VCaP (cell line): ENCODE data around the gene KCND3.
"Not testable (repeated sequence)": the region's sequence is repeated elsewhere in the genome, so short reads cannot be mapped to it uniquely, and the experiment has no call there.

Experiments
- H3K27ac ChIP-seq: fragments of 450-650 bp; 2 replicates; pipeline ENCODE4 v1.5.1; 2017
- CTCF ChIP-seq: fragments of 450-650 bp; conservative IDR thresholded peaks from 2 replicates; pipeline ENCODE4 v1.5.1; 2017; ENCODE audit warnings: mild to moderate bottlenecking, moderate library complexity

KCND3 gene

GRCh38 chr1:111802984-111803383 lies 186.5 kb downstream of the KCND3 start:
- TF ChIP-seq CTCF, result no peak
- no peak overlapping the region for H3K27ac ChIP-seq

DNA sequence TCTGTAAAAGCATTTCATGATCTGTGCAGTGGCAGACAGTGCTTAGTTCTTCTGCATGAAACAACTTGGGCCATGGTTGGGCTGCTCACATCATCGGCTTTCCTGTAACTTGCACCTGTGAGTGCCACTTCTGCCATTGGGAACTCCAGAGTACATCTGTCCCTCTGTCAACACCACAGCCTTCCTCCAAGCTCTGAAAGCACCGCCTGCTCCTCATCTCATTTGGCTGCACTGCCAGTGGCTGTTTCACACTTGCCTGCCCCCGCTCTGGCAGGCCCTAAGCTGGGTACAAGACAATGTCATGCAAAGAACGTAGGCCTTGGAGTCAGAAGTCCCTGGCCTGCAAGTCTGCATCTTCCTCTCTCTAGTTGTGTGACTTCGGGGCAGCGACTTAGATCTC lies 187.4 kb downstream of the KCND3 start:
- H3K27ac ChIP-seq, result no peak overlapping the region
- no peak for TF ChIP-seq CTCF

DNA sequence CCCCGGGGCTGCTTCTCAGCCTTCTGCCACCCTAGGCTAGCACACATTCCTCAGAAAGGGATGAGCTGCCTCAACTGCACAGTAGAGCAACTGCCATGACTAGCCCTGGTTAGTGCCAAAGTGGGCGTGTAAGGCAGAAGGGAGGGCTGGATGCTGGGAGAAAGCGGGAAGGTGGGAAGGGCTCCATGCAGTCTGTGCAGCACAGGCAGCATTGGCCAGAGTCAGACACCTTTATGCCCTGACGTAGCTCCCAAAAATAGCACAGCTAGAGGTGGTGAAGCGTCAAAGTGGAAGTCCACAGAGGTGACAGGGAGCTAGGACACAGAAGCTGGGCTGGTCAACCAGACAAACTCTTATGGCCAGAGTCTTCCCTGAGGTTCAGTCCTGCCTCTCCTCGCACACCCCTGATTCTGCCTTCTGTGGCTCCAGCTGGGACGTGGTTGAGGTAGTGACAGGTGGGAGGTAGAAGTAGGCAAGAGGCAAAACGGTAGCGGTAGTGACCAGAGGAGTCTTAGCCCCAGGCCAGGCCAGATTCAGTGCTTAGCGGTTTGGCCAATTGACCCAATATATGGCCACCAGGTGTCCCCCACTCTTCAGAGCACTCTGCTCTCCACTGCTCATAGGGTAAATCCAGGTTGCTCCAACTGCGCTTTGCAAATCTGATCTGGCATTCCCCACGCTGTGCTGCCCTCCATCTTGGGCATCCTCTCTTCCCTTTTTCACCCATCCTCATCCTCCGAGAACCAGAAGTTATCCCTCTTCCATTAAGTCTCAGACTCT lies 188.2 kb downstream of the KCND3 start:
- TF ChIP-seq CTCF, result no peak
- no peak overlapping the region for H3K27ac ChIP-seq

- not testable (repeated sequence) for H3K27ac ChIP-seq
Measured at GRCh38 chr1:111799722-111800121, 189.7 kb downstream of the KCND3 start.

GRCh38 chr1:111798580-111798979 lies 190.9 kb downstream of the KCND3 start:
- no peak for TF ChIP-seq CTCF
- no peak overlapping the region for H3K27ac ChIP-seq

GRCh38 chr1:111795401-111795800 lies 194.1 kb downstream of the KCND3 start:
- H3K27ac ChIP-seq, result no peak overlapping the region
- TF ChIP-seq CTCF, result no peak

DNA sequence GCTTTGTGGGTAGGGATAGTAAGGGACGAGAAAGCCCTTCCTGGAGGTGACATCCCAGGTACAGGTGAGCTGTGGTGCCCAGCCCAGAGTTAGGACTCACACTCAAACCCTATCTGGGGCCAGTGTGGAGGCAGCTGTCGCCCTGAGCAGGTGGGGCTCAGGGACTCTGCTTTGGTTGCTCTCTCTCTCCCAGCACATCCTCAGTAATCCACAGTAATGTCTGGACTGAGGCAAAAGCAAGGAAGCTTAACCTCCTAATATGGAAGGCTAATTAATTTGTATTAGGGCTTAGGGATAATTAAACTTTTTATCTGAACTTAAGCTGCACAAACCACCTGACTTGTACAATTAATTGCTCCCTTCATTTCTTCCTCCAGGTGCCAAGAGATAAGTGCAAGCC lies 195.5 kb downstream of the KCND3 start:
- TF ChIP-seq CTCF, result no peak
- no peak overlapping the region for H3K27ac ChIP-seq

DNA sequence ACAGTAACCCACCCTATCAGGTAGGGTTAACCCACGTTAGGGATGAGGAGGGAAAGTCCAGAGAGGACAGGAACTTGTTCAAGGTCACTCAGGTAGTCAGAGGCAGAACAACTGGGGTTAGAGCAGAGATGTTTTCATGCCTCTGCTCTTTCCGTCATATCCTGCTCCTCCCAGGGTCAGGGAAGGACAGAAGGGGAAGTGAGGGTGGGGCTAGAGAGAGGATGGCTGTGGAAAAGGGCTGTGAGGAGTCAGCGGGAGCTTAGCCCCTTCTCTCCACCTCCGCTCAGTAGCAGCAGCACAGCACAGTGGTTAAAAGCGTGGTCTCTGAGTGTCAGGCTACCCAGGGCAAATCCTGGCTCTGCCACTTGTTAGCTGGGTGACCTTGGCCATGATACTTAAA lies 197.2 kb downstream of the KCND3 start:
- no peak overlapping the region for H3K27ac ChIP-seq
- TF ChIP-seq CTCF, result no peak
